ENCODE measurements around the gene KIR2DL1.
"Not testable (repeated sequence)": the region's sequence is repeated elsewhere in the genome, so short reads cannot be mapped to it uniquely, and the experiment has no call there.

Gene KIR2DL1

DNA sequence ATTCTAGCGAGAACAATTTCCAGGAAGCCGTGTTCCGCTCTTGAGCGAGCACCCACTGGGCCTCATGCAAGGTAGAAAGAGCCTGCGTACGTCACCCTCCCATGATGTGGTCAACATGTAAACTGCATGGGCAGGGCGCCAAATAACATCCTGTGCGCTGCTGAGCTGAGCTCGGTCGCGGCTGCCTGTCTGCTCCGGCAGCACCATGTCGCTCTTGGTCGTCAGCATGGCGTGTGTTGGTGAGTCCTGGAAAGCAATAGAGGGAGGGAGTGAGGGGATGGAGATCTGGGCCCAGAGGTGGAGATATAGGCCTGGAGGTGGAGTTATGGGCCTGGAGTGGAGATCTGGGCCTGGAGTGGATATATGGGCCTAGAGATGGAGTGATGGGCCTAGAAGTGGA, at the start of gene KIR2DL1:
TSS of gene KIR2DL1 (plus strand) at position 148 of the 400 bp plus-strand sequence. CDS start at position 206, 58 bp downstream.
- not testable (repeated sequence) for DNase-seq (ENCODE audit: low spot score)

DNA sequence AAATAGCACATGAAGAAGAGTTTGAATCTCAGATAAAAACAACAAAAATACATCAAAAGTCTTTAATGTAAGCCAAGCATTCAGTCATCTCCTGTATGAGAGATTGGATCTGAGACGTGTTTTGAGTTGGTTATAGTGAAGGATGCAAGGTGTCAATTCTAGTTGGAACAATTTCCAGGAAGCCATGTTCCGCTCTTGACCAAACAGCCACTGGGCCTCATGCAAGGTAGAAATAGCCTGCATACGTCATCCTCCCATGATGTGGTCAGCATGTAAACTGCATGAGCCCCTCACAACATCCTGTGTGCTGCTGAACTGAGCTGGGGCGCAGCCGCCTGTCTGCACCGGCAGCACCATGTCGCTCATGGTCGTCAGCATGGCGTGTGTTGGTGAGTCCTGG, 45.5 kb upstream of the KIR2DL1 start, which contains the start of gene KIR3DL3:
TSS of gene KIR3DL3 (plus strand) at position 301 of the 400 bp plus-strand sequence. CDS start at position 356, 55 bp downstream.
- no peak for DNase-seq (ENCODE audit: low spot score)

DNA sequence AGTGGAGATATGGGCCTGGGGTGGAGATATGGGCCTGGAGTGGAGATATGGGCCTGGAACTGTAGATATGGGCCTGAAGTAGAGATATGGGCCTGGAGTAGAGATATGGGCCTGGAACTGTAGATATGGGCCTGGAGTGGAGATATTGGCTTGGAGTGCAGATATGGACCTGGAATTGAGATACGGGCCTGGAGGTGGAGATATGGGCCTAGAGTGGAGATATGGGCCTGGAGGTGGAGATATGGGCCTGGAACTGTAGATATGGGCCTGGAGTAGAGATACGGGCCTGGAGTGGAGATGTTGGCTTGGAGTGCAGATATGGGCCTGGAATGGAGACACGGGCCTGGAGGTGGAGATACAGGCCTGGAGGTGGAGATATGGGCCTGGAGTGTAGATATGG, 44.9 kb upstream of the KIR2DL1 start:
- no peak for DNase-seq (ENCODE audit: low spot score)

DNA sequence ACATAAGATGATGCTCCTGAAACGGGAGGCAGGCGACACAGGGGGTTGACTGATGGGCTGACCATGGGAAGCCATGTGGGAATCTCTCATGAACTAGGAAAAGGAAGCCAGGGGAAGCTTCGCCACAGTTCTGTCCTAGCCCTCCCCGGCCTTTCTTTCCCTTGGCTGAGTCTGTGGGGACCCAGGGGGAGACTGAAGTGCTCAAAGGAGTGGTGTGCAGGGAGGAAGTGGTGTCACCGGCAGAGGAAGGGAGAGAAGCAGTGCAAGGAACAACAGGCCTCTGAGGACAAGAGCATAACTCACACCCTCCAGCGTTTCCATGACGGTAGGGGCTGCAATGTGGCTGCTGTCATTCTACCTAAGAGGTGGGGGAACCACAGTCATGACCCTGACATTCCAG, 44.3 kb upstream of the KIR2DL1 start:
- DNase-seq (ENCODE audit: low spot score) = no peak

DNA sequence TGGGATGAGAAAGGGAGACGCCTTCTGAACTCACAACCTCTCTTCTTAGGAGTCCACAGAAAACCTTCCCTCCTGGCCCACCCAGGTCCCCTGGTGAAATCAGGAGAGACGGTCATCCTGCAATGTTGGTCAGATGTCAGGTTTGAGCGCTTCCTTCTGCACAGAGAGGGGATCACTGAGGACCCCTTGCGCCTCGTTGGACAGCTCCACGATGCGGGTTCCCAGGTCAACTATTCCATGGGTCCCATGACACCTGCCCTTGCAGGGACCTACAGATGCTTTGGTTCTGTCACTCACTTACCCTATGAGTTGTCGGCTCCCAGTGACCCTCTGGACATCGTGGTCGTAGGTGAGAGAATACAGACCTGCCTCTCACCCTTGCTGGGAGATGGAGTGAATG, 42.0 kb upstream of the KIR2DL1 start:
- DNase-seq (ENCODE audit: low spot score) = no peak

DNA sequence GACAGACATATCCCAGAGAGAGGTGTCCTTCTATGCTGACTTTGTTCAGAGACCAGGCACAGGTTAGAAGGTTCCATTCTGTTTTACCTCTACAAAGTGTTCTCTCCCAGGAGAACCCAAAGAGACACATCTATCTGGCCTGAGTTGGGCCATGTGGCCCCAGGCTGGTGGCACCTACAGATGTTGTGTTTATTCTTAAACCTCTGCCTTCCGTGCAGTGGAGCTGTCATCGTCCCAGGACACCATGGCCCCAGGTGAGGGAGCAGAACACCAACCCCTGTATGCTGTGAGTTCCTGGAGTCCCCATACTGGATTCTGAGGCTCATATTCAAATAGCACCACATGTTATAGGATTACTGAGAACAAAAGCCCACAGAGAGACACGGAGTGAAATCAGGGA, 41.4 kb upstream of the KIR2DL1 start:
- DNase-seq (ENCODE audit: low spot score) = no peak

DNA sequence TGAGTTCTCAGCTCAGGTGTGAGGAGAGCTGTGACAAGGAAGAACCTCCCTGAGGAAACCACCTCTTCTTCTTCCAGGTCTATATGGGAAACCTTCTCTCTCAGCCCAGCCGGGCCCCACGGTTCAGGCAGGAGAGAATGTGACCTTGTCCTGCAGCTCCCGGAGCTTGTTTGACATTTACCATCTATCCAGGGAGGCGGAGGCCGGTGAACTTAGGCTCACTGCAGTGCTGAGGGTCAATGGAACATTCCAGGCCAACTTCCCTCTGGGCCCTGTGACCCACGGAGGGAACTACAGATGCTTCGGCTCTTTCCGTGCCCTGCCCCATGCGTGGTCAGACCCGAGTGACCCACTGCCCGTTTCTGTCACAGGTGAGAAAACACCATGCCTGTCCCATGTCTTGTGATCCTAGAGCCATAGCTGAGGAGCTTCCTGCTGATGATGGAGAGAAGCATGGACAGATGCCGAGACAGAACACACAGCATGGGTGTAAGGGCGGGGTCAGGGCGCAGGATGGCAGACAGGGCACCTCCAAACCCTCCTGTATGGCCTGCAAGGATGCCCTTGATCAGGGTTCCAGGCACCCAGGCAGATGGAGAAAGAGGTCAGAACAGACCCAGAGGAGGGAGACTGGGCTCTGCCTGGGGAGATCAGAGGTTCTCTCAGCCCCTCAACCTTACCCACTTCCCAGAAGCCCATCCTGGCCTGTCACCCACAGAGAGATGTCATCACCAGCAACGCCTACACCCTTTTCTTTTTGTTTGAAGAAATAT, 40.0 kb upstream of the KIR2DL1 start:
- no peak for DNase-seq (ENCODE audit: low spot score)

DNA sequence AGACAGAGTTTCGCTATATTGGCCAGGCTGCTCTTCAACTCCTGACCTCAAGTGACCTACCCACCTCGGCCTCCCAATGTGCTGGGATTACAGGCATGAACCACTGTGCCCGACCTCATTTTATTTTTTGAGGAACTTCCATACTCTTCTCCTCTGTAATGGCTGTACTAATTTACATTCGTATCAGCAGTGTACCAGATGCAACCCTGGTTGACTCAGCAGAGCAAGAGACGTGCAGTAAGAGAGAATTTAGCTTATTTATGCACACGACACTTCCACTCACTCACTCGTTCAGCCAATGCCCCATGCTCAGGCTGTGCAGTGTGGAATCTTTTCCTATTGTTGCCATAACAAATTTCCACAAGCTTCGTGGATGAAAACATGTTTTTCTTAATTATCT, 38.4 kb upstream of the KIR2DL1 start:
- no peak for DNase-seq (ENCODE audit: low spot score)

DNA sequence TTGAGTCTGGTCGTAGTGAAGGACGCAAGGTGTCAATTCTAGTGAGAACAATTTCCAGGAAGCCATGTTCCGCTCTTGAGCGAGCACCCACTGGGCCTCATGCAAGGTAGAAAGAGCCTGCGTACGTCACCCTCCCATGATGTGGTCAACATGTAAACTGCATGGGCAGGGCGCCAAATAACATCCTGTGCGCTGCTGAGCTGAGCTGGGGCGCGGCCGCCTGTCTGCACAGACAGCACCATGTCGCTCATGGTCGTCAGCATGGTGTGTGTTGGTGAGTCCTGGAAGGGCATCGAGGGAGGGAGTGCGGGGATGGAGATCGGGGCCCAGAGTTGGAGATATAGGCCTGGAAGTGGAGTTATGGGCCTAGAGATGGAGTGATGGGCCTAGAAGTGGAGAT, 31.3 kb upstream of the KIR2DL1 start, which contains the start of gene KIR2DL3:
TSS of gene KIR2DL3 (plus strand) at position 208 of the 400 bp plus-strand sequence. CDS start at position 241, 33 bp downstream.
- DNase-seq (ENCODE audit: low spot score) = not testable (repeated sequence)

DNA sequence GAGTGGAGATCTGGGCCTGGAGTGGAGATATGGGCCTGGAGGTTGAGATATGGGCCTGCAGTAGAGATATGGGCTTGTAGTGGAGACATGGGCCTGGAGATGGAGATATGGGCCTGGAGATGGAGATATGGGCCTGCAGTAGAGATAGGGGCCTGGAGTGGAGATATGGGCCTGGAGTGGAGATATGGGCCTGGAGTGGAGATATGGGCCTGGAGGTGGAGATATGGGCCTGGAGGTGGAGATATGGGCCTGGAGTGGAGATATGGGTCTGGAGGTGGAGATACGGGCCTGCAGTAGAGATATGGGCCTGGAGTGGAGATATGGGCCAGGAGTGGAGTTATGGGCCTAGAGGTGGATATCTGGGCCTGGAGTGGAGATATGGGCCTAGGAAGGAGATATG, 30.9 kb upstream of the KIR2DL1 start:
- DNase-seq (ENCODE audit: low spot score) = no peak

DNA sequence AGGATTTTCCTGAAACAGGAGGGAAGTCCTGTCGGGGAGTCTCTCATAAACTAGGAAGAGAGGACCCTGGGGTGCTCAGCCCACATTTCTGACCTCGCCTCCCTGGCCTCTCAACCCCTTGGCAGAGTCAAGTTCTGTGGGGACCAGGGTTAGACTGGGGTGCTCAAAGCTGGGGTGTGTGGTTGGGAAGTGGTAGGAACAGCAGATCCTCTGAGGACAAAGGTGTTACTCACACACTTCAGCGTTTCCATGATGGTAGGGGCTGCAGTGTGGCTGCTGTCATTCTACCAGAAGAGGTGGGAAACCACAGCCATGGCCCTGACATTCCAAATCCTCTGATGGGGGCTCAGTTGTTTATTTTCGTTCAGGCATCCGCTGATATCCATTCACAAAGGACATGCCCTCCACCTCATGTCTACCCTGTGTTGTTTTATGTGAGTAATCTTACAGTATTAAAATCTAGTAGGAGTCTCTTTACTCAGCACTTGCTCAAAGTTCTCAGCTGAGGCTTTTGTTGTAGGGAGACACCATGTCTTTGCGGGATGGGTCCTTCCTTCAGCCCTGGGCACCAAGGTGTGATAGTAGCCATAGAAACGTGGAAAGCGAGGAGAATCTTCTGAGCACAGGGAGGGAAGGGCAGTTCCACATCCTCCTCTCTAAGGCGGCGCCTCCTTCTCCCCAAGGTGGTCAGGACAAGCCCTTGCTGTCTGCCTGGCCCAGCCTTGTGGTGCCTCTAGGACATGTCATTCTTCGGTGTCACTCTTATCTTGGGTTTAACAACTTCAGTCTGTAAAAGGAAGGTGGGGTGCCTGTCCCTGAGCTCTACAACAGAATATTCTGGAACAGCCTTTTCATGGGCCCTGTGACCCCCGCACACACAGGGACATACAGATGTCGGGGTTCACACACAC, 29.8 kb upstream of the KIR2DL1 start:
- no peak for DNase-seq (ENCODE audit: low spot score)

DNA sequence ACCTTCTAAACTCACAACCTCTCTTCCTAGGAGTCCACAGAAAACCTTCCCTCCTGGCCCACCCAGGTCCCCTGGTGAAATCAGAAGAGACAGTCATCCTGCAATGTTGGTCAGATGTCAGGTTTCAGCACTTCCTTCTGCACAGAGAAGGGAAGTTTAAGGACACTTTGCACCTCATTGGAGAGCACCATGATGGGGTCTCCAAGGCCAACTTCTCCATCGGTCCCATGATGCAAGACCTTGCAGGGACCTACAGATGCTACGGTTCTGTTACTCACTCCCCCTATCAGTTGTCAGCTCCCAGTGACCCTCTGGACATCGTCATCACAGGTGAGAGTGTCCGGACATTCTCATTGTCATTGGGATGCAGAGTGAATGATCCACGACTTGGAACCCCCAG, 27.6 kb upstream of the KIR2DL1 start:
- DNase-seq (ENCODE audit: low spot score) = not testable (repeated sequence)

DNA sequence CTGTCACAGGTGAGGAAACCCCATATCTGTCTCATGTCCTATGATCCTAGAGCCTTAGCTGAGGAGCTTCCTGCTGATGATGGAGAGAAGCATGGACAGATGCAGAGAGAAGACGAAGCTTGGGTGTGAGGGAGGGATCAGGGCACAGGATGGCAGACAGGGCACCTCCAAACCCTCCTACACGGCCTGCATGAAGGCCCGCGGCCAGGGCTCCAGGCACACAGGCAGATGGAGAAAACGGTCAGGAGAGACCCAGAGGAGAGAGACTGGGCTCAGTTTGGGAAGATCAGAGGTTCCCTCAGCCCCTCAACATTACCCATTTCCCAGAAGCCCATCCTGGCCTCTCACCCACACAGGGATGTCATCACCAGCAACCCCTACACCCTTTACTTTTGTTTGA, 25.5 kb upstream of the KIR2DL1 start:
- DNase-seq (ENCODE audit: low spot score) = not testable (repeated sequence)

DNA sequence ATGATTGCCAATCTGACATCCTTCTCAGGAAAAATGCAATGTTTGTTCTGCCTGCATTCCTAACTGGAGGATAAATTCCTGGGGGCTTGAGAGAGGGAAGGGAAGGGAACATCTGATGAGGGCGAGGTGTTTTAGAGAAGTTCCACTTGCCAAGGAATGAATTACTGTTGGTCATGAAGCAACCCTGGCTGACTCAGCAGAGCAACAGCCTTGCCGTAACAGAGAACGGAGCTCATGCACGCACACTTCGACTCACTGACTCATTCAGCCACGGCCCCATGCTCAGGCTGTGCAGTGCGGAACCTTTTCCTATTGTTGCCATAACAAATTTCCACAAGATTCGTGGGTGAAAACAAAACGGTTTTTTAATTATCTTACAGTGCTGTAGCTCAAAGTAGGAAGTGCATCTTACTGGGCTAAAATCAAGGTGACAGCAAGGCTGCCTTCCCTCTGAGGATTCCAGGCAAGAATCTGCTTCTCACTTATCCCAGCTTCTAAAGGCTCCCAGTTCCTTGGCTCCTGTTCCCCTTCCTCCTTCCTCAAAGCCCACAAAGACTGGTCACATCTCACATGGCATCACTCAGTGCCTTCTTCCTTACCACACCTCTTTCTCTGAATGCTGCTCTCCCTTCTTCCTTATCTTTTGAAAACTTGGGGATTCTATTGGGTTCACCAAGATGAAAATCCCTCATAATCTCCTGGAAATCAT, 21.8 kb upstream of the KIR2DL1 start:
- DNase-seq (ENCODE audit: low spot score) = not testable (repeated sequence)

DNA sequence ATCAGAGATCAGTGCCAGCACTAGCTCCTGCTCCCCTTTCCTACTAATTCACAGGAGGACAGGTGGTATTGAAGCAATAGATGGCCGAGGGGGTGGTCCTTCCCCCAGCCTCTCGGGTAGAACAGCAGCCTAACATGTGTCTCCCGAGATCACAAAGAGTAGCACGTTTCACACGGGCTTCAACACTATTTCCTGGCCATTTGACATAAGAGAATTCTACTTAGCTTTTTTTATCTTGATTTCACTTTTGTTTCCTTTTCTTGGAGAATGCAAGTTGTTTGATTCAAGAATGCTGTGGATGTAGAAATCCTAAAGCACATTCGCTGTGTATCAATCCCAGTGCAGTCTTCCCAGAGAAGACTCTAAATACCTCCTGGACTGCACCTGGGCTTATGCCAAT, 19.3 kb upstream of the KIR2DL1 start:
- DNase-seq (ENCODE audit: low spot score) = not testable (repeated sequence)

DNA sequence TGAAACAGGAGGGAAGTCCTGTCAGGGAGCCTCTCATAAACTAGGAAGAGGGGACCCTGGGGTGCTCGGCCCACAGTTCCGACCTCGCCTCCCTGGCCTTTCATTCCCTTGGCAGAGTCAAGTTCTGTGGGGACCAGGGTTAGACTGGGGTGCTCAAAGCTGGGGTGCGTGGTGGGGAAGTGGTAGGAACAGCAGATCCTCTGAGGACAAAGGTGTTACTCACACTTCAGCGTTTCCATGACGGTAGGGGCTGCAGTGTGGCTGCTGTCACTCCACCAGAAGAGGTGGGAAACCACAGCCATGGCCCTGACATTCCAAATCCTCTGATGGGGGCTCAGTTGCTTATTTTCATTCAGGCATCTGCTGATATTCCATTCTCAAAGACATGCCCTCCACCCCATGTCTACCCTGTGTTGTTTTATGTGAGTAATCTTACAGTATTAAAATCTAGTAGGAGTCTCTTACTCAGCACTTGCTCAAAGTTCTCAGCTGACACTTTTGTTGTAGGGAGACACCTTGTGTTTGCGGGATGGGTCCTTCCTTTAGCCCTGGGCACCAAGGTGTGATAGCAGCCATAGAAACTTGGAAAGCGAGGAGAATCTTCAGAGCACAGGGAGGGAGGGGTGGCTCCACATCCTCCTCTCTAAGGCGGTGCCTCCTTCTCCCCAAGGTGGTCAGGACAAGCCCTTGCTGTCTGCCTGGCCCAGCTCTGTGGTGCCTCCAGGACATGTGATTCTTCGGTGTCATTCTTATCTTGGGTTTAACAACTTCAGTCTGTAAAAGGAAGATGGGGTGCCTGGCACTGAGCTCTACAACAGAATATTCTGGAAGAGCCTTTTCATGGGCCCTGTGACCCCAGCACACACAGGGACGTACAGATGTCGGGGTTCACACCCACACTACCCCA, 13.1 kb upstream of the KIR2DL1 start:
- not testable (repeated sequence) for DNase-seq (ENCODE audit: low spot score)

DNA sequence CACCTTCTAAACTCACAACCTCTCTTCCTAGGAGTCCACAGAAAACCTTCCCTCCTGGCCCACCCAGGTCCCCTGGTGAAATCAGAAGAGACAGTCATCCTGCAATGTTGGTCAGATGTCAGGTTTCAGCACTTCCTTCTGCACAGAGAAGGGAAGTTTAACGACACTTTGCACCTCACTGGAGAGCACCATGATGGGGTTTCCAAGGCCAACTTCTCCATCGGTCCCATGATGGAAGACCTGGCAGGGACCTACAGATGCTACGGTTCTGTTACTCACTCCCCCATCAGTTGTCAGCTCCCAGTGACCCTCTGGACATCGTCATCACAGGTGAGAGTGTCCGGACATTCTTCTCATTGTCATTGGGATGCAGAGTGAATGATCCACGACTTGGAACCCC, 11.0 kb upstream of the KIR2DL1 start:
- DNase-seq (ENCODE audit: low spot score) = not testable (repeated sequence)

DNA sequence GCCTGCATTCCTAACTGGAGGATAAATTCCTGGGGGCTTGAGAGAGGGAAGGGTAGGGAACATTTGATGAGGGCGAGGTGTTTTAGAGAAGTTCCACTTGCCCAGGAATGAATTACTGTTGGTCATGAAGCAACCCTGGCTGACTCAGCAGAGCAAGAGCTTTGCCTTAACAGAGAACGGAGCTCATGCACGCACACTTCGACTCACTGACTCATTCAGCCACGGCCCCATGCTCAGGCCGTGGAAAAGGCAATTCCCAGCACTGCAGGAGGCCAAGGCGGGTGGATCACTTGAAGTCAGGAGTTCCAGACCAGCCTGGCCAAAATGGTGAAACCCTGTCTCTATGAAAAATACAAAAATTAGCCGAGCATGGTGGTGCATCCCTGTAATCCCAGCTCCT, 5.4 kb upstream of the KIR2DL1 start:
- not testable (repeated sequence) for DNase-seq (ENCODE audit: low spot score)

DNA sequence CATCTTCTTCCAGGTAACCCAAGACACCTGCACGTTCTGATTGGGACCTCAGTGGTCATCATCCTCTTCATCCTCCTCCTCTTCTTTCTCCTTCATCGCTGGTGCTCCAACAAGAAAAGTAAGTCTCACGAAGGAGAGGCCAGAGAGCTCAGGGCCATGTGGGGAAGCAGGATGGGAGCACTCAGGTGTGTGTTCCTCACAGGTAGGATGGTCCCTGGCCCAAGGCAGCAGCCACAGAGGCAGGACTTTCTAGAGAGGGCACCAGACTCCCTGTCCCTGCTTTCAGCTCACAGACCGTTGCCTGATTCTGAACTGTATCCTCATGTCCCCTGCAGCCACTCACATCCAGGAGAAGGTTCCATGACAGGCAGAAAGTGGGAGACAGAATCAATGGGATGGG, 3.1 kb upstream of the KIR2DL1 start:
- DNase-seq (ENCODE audit: low spot score) = not testable (repeated sequence)

DNA sequence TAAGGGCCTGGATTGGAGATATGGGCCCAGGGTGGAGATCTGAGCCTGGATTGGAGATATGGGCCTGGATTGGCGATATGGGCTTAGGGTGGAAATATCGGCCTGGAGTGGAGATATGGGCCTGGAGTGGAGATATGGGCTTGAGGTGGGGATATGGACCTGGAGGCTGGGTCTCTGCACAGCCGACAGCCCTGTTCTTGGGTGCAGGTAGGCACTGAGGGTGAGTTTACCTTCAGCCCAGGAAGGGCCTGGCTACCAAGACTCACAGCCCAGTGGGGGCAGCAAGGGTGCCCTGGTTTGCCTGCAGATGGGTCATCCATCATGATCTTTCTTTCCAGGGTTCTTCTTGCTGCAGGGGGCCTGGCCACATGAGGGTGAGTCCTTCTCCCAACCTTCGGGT, 918 bp downstream of the KIR2DL1 start:
- not testable (repeated sequence) for DNase-seq (ENCODE audit: low spot score)
